HG03432 (cell line): ENCODE data around the gene PTPRN2.

ENCODE experiments used
- ATAC-seq: cut with Tn5 transposase; IDR thresholded peaks from one replicate; pipeline ENCODE4 v1.9.1; 2021; ENCODE audit warnings: mild to moderate bottlenecking, moderate library complexity; ENCODE audit not compliant: unreplicated experiment

Gene PTPRN2

DNA sequence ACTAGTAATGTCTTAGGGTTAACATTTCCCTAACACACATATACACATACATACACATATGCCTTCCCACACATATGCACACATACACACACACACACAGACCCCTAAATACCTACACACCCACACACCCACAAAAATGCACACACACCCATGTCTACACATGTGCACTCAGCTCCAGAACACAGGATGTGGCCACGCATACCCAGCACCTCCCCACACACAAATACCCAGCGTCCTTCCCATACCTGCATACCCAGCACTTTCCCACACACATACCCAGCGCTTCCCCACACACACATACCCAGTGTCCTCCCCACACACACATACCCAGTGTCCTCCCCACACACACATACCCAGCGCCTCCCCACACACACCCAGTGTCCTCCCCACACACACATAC is 715.9 kb downstream of the PTPRN2 start:
- ATAC-seq, result no peak

DNA sequence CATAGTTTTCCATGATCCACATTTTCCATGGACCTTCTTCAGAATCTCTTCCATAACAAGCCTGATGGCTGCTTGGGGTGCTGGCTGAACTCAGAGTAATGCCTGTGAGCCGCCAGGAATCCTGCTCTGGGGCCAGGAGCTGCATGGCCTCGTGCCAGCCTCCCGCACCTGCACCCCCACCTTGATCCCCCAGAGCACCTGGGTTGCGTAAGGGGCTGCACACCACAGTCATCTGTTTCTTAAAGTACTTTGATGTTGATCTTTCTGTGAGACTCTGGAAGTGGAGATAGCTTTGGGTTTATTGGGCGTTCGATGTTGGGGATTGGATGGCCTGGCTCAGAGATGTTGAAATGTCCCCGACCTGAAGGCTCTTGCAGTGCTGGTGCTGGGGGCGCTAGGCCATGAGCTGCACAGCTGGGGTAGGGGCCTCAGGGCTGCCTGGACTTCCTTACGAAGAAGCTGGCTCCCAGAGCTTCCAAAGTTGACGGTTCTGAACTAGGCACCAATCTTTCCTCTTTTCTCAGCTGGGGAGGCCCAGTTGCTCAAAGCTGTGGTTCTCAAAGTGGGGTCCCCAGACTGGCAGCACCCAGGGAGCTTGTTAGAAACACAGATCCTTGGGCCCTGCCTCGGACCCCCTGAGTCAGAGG is 716.9 kb downstream of the PTPRN2 start:
- ATAC-seq, result no peak

DNA sequence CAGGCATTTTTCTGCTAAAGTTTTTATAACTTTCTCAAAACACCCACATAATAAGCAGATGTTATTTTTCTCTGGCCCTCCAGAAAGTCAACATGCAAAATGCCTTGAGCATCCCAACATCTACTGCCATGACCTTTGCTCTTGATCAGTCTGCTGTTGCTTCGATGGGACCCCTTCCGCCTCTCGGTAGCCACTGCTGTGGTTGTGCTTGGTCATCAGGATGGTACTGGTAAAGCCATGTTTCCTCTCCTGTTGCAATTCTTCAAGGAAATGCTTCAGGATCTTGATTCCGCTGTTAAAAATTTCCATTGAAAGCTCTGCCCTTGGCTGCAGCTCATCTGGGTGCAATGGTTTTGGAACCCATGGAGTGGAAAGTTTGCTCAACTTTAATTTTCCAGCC is 717.8 kb downstream of the PTPRN2 start:
- no peak for ATAC-seq

DNA sequence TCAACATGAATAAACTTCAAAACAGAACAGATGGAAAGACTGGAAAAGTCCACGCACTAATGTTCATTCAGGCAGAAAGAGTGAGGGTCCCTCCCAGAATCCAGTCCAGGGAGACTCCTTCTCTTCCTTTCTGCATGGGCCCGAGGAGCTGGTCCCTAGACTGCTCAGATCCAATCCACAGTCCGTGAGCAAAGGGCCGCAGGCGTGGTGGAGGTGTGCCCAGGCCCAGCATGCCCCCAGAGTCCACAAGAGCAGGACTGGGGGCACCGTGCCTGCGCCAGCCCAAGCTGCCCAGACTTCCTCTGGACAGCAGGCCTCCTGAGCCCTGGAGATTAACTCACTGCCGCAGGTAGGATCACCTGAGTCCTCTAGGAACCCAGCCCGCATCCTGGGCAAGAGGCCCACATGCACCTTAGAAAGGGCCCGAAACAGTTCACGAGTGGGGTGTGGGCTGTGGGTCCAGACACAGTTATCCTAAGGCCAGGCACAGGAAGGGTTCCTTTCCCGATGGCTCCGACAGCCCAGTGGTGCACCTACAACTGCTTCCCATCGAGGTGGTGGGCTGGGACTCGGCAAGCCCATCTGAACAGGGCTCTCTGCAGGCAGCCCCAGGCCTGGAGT is 719.8 kb downstream of the PTPRN2 start:
- ATAC-seq, result no peak

DNA sequence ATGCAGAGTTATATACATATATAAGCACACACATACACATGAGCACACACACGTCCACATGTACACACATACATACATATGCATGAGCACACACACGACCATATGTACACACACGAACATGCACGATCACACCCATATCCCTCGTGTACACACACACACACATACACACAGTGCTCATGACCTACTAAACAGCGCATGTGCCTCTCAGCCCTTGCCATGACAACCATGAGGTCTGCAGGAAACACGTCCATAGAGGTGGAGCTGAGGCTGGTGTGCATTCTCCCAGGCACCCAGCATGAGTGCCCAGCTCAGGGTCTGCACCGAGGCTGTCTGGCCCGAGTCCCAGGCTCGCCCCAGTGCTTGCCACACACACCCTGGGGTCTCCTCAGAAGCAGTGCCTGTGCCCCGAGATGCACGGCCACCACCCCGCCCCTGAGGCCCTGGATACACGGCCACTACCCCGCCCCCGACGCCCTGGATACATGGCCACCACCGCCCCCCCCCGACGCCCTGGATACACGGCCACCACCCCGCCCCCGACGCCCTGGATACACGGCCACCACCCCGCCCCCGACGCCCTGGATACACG is 721.2 kb downstream of the PTPRN2 start:
- no peak for ATAC-seq

DNA sequence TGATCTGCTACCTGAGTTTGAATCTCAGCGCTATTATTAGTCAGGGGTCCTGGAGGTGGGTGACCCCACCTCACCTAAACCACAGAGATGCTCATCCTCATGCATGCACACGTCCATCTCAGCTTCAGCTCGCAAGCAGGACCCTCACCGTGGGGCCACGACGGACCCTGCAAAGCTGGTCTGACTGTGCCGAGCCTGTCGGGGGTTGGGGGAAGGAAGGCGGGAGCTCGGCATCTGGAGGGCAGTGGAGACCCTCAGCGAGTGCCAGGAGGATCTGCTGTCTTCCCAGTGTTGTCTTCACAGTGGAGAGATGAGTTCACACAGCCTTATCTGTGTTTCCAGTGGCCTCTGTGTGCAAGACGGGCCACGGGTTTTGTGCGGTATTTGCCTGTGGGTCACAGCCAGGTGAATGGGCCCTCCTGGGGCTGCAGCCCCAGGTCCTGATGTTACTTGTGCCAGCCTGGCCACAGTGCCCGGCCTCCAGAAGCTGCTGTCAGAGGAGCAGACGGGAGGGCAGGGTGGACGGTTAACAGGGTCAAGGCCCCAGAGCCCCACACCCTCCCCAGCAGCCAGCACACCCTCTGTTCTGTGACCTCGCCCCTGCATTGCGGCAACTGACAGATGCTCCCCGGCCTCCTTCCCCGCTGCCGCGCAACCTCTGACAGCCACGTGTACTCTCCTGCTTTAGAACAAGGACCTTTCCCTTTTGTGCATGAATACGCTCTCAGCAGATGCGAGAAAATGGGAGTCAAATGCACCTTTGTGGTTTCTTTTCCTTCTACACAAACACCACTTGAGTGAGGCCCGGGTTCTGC is 722.1 kb downstream of the PTPRN2 start:
- no peak for ATAC-seq

DNA sequence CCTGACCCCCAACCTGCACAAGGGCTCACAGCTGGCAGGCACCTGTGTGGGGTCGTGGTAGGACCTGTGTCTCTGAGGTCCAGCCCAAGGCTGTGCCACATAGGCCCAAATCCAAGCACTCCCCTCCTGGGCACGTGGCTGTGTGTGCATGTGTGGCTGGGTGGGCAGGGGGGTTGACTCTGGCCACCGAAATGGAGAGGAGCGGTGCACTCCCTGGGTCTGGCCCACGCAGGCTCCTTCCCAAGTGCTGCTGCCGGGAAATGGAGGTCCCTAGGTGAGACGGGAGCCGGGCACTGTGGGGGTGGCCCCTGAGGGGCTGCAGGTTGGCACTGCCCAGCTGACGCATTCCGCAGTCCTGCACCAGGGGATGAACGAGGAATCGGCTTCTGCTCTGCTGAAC is 722.7 kb downstream of the PTPRN2 start:
- ATAC-seq, result no peak

DNA sequence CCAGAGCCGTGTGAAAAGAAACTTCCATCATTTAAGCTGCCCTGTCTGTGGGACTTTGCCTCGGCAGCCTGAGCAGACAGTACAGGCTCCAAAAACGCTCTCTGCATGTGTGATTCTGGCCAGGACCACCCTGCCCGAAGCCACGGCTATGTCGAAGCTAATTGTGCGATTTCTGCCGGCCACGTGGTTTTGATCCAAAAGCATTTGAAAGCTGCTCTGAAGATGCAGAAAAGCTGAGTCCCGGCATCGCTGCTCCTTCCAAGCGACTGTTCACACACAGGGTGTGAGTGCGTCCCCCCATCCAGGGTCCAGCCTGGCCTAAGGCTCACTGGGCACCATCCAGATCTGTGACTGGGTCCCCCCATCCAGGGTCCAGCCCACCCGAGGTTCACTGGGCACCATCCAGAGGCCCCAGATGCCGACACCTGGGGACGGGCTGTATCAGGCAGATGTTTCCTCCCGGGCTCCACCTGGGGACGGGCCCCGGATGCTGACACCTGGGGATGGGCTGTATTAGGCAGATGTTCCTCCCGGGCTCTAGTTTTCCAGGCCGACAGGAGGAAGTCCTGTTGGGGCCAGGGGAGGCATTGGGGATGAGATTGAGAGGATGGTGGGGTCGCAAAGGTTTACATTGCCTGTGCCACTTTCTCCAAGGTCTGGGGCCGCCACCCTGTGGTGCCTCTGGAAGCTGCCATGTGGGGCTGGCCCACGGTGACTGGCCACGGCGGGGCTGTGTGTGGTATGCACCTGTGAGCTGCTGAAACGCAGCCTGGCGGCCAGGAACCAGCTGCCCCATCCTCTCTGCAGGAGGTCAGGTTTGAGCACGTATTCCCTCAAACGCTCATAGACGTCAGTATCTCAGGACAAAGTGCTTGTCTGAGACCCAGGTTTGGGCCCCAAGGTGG is 723.5 kb downstream of the PTPRN2 start:
- ATAC-seq, result no peak

DNA sequence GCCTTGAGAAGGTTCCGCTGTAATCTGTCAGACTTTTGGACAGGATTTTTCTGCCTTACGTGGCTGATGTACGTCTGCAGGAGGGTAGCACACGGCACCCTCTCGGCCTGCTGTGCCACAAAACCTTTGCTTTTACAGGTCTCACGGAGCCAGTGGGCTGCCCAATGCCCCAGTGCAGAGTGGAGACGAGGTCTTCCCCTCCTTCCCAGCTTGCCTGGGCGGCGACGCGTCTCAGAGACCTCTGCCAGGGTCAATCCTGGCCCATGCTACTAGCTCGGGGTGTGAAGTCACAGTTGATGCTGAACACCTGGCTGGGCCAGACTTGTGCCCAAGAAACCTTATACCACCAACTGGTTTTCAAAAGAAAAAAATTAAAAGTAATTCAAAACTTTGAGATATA is 724.4 kb downstream of the PTPRN2 start:
- ATAC-seq, result no peak

DNA sequence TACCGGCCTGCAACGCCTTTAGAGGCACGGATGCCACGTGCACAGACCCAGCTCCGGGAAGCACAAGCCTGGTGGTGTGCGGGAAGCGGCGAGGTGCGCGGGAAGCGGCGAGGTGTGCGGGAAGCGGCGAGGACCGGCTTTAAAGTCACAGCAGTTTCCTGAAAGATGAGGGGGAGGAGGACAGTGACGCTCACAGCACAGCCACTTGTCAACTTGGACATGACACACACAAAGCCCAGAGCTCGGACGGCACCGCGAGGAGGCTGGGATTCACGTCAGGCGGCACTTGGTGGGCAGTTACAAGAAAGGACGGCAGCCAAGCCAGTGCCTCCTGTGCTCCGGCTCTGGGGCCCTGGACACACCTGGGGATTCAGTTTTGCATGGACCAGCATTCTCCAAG is 724.9 kb downstream of the PTPRN2 start:
- ATAC-seq, result no peak

DNA sequence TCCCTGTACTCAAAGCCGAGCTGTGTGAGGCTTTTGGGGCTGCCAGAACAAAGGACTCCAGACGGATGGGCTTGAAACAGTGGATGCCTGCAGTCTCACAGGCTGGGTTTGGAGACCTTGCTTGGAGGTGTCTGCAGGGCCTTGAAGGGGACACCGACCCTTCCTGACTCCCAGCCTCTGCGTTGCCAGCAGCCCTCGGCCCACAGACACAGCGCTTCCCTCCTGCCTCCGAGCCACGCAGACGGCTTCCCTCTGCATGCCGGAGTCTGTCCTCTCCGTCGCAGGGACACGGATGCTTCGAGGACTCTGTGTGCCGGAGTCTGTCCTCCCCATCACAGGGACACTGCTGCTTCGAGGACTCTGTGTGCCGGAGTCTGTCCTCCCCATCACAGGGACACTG is 726.1 kb downstream of the PTPRN2 start:
- no peak for ATAC-seq

DNA sequence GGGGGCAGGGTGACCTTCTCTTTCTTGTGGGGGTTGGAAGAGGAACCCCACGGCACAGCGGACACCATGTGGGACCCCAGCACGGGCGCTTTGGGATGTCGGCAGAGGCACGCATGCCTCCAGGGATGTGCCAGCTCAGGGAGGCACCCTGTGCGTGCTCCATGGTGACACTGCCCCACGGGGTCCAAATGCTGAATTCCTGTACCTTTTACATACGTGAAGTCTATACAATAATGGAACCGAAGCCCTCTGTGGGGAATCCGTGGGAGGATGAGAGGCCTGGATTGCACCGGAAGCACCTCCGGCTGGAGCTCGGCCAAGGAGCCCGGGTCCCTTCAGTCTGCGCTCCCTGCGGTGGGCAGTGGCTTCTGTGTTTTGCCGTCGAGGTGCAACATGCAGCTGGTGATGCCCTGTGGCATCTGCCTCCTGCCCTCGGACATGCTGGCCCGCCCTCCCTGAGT is 726.6 kb downstream of the PTPRN2 start:
- ATAC-seq, result no peak

DNA sequence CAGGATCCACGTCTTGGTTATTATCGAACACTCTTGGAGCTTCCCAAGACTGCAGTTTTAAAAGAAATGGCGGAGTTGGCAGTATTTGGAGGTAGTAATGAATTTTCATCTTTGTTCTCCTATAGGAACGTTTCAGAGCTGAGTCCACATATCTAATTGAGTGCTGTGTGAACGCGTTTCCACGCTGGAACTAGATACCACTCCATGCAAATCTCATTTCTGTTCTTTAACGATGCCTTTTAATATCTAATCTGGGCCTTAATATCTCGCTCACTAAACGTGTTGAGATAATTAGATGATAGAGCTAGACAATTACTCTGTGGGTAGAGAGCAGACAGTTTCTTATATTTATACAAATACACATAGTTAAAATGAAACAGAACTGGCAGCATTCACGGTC is 727.2 kb downstream of the PTPRN2 start:
- no peak for ATAC-seq

DNA sequence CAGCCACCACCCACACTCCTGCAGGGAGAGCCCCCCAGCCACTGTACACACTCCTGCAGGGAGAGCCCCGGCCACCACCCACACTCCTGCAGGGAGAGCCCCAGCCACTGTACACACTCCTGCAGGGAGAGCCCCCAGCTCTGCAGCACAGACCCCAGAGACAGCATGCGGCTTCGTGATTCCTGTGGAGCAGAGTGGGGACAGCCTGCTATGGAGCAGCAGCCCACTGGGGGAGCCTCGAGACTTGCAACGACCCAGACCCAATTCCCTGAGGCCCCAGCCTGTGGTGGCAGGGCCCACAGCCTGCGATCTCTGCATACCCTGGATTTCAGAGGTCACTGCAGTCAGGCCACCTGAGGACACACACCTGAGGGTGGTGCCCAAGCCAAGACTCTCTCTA is 727.7 kb downstream of the PTPRN2 start:
- ATAC-seq, result no peak

DNA sequence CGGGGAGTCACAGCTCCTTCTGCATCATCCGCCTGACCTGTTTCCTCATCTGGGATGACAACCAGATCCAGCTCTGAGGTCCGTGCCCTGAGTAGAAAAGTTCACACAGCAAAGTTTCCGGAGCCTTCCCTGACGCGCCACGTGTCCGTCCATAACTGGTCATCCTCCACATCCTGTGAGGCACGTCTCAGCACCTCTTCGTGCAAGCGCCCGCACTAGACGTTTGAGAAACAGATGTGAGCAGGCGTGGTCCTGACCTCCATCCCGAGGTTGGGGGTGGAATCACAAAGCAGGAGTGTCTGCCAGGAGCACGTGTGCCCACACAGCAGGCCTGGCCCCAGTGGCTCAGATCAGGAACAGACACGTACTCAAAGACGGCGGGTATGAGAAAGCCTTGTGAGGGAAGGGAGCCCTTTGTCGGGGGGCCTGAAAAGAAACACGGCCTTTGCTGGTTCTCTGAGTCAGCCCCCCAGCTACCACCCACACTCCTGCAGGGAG is 730.0 kb downstream of the PTPRN2 start:
- ATAC-seq, result no peak

DNA sequence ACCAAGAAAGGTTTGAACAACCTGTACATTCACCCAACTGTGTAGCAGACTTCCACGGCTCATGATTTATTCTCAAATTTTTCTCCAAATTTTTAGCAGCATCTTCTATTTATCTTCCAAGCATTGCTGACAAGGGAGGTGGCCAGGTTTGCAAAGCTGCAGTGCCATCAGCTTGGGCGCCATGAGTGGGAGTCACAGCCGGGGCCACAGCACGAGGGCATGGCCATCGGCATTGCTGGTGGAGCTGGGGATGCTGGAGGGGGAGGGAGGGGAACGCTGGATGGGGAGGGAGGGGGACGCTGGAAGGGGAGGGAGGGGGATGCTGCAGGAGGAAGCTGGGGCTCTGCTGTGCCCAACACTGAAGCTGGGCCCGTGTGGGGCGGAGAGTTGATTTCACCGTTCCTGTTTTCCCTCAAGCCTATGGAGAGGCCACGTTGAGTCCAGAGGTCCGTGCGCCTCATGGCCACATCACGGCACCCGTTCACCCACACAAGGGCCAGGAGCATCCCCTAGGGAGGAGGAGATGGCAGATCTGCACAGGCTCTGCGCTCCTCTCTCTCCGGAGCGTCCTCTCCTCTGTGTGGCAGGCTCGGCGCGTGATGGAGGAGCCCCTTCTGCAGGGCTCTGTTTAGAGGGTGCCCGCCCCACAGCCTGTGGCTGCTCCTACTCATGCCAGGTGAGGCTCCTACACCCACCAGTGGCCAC is 730.6 kb downstream of the PTPRN2 start:
- ATAC-seq, result no peak

DNA sequence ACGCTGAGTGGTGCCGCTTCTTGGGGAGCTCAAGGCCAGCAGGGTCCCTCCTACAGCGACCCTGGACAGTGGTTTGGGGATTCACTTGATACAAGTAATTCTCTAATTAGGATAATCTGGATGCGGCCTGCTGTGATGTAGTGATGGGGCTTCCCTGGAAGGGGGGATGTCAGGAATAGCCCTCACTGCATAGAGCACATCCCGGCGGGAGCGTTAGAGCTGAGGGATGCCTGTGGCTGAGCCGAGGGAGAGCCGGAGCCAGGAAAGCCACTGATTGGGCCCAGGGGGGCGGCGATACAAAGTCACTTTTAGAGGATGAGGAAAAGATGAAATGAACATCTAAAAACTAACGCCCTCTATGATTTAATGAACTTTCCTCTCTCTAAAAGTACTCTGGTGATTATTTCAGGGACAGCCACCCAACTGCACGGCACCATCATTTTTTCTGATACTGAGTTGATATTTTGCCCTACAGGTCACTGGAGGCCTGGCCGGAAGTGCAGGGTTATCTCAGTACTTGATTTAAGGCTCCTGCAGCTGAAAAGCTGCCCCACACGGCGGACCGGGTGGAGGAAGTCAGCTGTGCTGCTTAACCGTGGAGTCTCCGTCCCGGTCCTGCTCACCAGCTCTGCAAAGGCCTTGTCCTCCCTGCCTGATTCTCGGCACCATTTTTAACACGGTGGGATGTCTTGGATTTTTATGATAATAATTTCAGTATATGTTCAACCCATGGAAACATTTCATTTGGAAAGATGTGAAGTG is 732.0 kb downstream of the PTPRN2 start:
- ATAC-seq, result no peak

DNA sequence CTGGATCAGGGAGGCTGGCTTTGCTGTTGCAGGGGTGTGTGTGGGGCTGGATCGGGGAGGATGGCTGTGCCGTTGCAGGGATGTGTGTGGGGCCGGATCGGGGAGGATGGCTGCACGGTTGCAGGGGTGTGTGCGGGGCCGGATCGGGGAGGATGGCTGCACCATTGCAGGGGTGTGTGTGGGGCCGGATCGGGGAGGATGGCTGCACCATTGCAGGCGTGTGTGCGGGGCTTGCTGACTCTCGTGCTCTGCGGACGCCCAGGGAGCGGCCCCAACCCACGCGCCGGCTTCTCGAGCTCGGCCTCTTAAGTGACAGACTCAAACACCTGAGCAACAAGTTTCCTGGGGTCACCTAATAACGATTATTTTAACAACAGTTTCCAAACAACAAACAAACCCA is 732.6 kb downstream of the PTPRN2 start:
- no peak for ATAC-seq
